ENCODE data around the gene VPS37B.

VPS37B gene

GRCh38 chr12:122884860-122885259 is 11.1 kb downstream of the VPS37B start (continued):
- TF ChIP-seq ZNF664 (tag by site-specific recombination; IDR thresholded peaks at IDR 0.05): no peak
- TF ChIP-seq HOXC10 (CRISPR knock-in tag; IDR thresholded peaks at IDR 0.05): no peak
- TF ChIP-seq MZF1 (tag by site-specific recombination; IDR thresholded peaks at IDR 0.05; ENCODE audit: borderline replicate concordance): no peak

GRCh38 chr12:122884091-122884826 is 11.7 kb downstream of the VPS37B start:
- H3K9me3 ChIP-seq (ENCODE audit: control insufficient read depth, insufficient read depth, low read depth, low read length): no peaks in the 10 kb centered on the region
- CTCF ChIA-PET: interaction anchor here (0.8 to 1.6 kb wide), 2 partner anchors 62 to 68 kb away, joined by 4 to 7 read pairs; no protein-coding TSS in a partner anchor
- H3K27ac ChIP-seq (ENCODE audit: extremely low read depth, low read depth, low read length): no peak overlapping the region
- H3K4me3 ChIP-seq (ENCODE audit: low read depth, low read length): no peak overlapping the region
- H3K36me3 ChIP-seq (ENCODE audit: control insufficient read depth in 2 of 2, insufficient read depth in 1 of 2, low read length in 2 of 2): no peaks in the 10 kb centered on the region
- POLR2A ChIA-PET: no interaction called here
- peaks cover 35% of the 10 kb centered on the region for H3K4me1 ChIP-seq (ENCODE audit: control insufficient read depth, insufficient read depth, low read length)
- TF ChIP-seq, protein P1, sequence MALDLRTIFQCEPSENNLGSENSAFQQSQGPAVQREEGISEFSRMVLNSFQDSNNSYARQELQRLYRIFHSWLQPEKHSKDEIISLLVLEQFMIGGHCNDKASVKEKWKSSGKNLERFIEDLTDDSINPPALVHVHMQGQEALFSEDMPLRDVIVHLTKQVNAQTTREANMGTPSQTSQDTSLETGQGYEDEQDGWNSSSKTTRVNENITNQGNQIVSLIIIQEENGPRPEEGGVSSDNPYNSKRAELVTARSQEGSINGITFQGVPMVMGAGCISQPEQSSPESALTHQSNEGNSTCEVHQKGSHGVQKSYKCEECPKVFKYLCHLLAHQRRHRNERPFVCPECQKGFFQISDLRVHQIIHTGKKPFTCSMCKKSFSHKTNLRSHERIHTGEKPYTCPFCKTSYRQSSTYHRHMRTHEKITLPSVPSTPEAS (tag by site-specific recombination; IDR thresholded peaks at IDR 0.05): no peak
- no peak for TF ChIP-seq ZNF670 (tag by site-specific recombination; IDR thresholded peaks at IDR 0.05; ENCODE audit: low read depth)
- no peak for TF ChIP-seq ZNF248 (tag by site-specific recombination; IDR thresholded peaks at IDR 0.05)
- TF ChIP-seq ZBTB21 (tag by site-specific recombination; IDR thresholded peaks at IDR 0.05): no peak
- TF ChIP-seq KLF16 (tag by site-specific recombination; IDR thresholded peaks at IDR 0.05): no peak
- TF ChIP-seq ZNF223 (tag by site-specific recombination; IDR thresholded peaks at IDR 0.05): no peak
- TF ChIP-seq, protein P2, sequence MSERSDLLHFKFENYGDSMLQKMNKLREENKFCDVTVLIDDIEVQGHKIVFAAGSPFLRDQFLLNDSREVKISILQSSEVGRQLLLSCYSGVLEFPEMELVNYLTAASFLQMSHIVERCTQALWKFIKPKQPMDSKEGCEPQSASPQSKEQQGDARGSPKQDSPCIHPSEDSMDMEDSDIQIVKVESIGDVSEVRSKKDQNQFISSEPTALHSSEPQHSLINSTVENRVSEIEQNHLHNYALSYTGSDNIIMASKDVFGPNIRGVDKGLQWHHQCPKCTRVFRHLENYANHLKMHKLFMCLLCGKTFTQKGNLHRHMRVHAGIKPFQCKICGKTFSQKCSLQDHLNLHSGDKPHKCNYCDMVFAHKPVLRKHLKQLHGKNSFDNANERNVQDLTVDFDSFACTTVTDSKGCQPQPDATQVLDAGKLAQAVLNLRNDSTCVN (tag by site-specific recombination; optimal IDR thresholded peaks at IDR 0.05): no peak

DNA sequence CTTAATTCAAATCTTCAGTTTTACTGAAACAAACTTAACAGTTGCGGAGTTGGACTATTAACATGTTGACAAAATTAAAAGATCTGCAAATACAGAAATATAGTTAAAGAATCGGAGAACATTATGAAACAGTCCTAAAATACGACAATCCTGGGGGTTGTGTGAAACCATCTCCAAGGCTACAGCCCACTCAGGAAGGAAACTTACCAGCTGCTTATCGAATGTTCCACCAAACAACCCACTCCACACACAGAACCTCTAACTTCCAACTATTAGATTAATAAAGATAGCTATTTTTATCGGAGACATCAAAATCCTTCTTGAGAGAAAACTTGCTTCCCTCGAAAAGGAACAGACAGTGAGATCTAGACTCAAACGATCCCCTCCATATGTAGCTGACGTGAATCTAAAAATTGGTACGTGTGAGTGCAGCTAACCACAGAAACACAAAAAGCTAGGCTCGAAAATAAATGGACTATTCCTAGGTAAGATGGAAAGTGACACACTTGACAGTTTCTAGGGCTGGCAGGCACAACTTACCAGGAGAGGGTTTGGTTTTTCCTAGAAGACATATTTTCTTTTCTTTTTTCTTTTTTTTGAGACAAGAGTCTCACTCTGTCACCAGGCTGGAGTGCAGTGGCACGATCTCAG is 12.9 kb downstream of the VPS37B start:
- Histone ChIP-seq H3K4me1 (ENCODE audit: control insufficient read depth, insufficient read depth, low read length) (peaks cover 29% of the 10 kb centered on the region), H3K9me3 (ENCODE audit: control insufficient read depth, insufficient read depth, low read depth, low read length) (no peaks in the 10 kb centered on the region), H3K27ac (ENCODE audit: extremely low read depth, low read depth, low read length) (no peak overlapping the region), H3K36me3 (ENCODE audit: control insufficient read depth in 2 of 2, insufficient read depth in 1 of 2, low read length in 2 of 2) (no peaks in the 10 kb centered on the region), H3K4me3 (ENCODE audit: low read depth, low read length) (no peak overlapping the region)
- ChIA-PET POLR2A (interaction anchor here (1.2 to 1.5 kb wide), 2 partner anchors 8 to 350 kb away, joined by 3 to 4 read pairs; partner anchors contain the start of gene MPHOSPH9), CTCF (interaction anchor here (0.6 to 2.1 kb wide), 9 partner anchors 8 to 217 kb away, joined by 3 to 11 read pairs (median 4); no protein-coding TSS in a partner anchor)
- TF ChIP-seq, protein P1 (tag by site-specific recombination; IDR thresholded peaks at IDR 0.05): no peak
- TF ChIP-seq, protein P3, sequence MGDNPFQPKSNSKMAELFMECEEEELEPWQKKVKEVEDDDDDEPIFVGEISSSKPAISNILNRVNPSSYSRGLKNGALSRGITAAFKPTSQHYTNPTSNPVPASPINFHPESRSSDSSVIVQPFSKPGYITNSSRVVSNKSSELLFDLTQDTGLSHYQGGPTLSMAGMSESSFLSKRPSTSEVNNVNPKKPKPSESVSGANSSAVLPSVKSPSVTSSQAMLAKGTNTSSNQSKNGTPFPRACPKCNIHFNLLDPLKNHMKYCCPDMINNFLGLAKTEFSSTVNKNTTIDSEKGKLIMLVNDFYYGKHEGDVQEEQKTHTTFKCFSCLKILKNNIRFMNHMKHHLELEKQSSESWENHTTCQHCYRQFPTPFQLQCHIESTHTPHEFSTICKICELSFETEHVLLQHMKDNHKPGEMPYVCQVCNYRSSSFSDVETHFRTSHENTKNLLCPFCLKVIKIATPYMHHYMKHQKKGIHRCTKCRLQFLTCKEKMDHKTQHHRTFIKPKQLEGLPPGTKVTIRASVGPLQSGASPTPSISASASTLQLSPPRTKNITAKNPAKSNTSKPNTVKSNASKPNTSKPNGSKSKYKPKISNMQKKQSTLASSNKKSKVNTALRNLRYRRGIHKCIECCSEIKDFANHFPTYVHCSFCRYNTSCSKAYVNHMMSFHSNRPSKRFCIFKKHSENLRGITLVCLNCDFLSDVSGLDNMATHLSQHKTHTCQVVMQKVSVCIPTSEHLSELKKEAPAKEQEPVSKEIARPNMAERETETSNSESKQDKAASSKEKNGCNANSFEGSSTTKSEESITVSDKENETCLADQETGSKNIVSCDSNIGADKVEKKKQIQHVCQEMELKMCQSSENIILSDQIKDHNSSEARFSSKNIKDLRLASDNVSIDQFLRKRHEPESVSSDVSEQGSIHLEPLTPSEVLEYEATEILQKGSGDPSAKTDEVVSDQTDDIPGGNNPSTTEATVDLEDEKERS (tag by site-specific recombination; IDR thresholded peaks at IDR 0.05): no peak
- TF ChIP-seq ZNF24 (tag by site-specific recombination; IDR thresholded peaks at IDR 0.05): no peak
- no peak for TF ChIP-seq ZNF707 (tag by site-specific recombination; IDR thresholded peaks at IDR 0.05)
- TF ChIP-seq ZNF211 (tag by site-specific recombination; IDR thresholded peaks at IDR 0.05; ENCODE audit: low read depth): no peak
- no peak for TF ChIP-seq ZNF174 (tag by site-specific recombination; IDR thresholded peaks at IDR 0.05)
- TF ChIP-seq SP3 (tag by site-specific recombination; IDR thresholded peaks at IDR 0.05): no peak
- TF ChIP-seq ZNF350 (tag by site-specific recombination; IDR thresholded peaks at IDR 0.05): no peak
- TF ChIP-seq ZNF2 (tag by site-specific recombination; IDR thresholded peaks at IDR 0.05): no peak
- no peak for TF ChIP-seq ZNF169 (tag by site-specific recombination; IDR thresholded peaks at IDR 0.05)
- TF ChIP-seq, protein P4, sequence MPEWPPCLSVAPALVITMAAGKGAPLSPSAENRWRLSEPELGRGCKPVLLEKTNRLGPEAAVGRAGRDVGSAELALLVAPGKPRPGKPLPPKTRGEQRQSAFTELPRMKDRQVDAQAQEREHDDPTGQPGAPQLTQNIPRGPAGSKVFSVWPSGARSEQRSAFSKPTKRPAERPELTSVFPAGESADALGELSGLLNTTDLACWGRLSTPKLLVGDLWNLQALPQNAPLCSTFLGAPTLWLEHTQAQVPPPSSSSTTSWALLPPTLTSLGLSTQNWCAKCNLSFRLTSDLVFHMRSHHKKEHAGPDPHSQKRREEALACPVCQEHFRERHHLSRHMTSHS (tag by site-specific recombination; IDR thresholded peaks at IDR 0.05): no peak
- TF ChIP-seq KLF1 (tag by site-specific recombination; IDR thresholded peaks at IDR 0.05): no peak
- no peak for TF ChIP-seq YY2 (tag by site-specific recombination; IDR thresholded peaks at IDR 0.05)
- no peak for TF ChIP-seq GLI2 (tag by site-specific recombination; IDR thresholded peaks at IDR 0.05; ENCODE audit: borderline replicate concordance, low read depth)

Data from HEK293 (cell line).